HCT116 (cell line): ENCODE results near the gene ASPHD2. TPM values are rescaled to one million over a fixed set of nuclear protein-coding genes. Genes with fewer than 3 reads are reported as not detected.

ENCODE experiments used
- ATAC-seq: fragments of 200-7000 bp; cut with Tn5 transposase; 2 replicates; pipeline ENCODE4 v1.9.1; 2020; ENCODE audit warnings: mild to moderate bottlenecking, moderate library complexity
- BruUV-seq: library from RNA; stranded (reverse); fragments of 400-500 nt; replicated peaks from 2 replicates; lab custom pipeline; 2021; lab: Mats Ljungman, UMichigan
- CTCF ChIA-PET: fragments of 300-600 bp; sonication (Branson Sonifier 250); formaldehyde crosslinking; loops from one replicate; lab custom pipeline; 2021; ENCODE audit warnings: antibody characterized with exemption; lab: Charles Lee
- POLR2A ChIA-PET: fragments of 300-600, 350-600 bp; sonication (Branson Sonifier 250); formaldehyde crosslinking; loops from one replicate; lab custom pipeline; 2021; ENCODE audit warnings: antibody characterized with exemption; lab: Charles Lee
- RAD21 ChIA-PET, 2 experiments: fragments of 300-600 bp; sonication (Branson Sonifier 250); formaldehyde crosslinking; loops; one replicate each; lab custom pipeline; 2023; ENCODE audit warnings: low total read pairs in 2 of 2; ENCODE audit not compliant: uncharacterized antibody in 2 of 2, unreplicated experiment in 2 of 2, low non-redundant PET in 1 of 2; lab: Charles Lee
- DNase-seq: peaks from one replicate; pipeline ENCODE4 v3.0.0-alpha.2; 2010; ENCODE audit warnings: low read depth, low spot score
- H2AFZ ChIP-seq: fragments of 200-600 bp; shearing (Covaris generic), sonication (generic); 2 replicates; pipeline ENCODE4 v1.6.1; 2017; ENCODE audit warnings: low read depth, mixed run types, mixed read lengths, antibody characterized with exemption, low read length; ENCODE audit not compliant: poor library complexity, severe bottlenecking
- H3K27ac ChIP-seq: 2 replicates; pipeline ENCODE4 v1.5.1; 2012; ENCODE audit warnings: low read depth, low read length
- H3K27me3 ChIP-seq: fragments of 200-600 bp; sonication (generic); 2 replicates; pipeline ENCODE4 v1.6.1; 2016; ENCODE audit warnings: mixed run types, low read length, mixed read lengths; ENCODE audit not compliant: insufficient read depth
- H3K36me3 ChIP-seq, 2 experiments: fragments of 200-500 bp in 1 of 2; fragments of 200-600 bp in 1 of 2; sonication (Bioruptor generic) in 1 of 2; sonication (generic) in 1 of 2; 2 replicates each; pipeline versions ENCODE4 v1.5.1 to v1.6.1; 2014 to 2016; ENCODE audit warnings: low read length in 2 of 2, inconsistent platforms in 1 of 2, mixed read lengths in 1 of 2, mixed run types in 1 of 2; ENCODE audit not compliant: insufficient read depth in 2 of 2, control insufficient read depth in 1 of 2
- H3K4me1 ChIP-seq, 2 experiments: fragments of 200-600 bp in 1 of 2; sonication (generic) in 1 of 2; 2 replicates each; pipeline versions ENCODE4 v1.5.1 to v1.6.1; 2012 to 2017; ENCODE audit warnings: low read length in 2 of 2, inconsistent platforms in 1 of 2, mild to moderate bottlenecking in 1 of 2, mixed read lengths in 1 of 2, mixed run types in 1 of 2, moderate library complexity in 1 of 2; ENCODE audit not compliant: insufficient read depth in 2 of 2, control insufficient read depth in 1 of 2
- H3K4me2 ChIP-seq: fragments of 200-600 bp; sonication (generic); 2 replicates; pipeline ENCODE4 v1.6.1; 2017; ENCODE audit warnings: mixed run types, low read length, mixed read lengths
- H3K4me3 ChIP-seq, 2 experiments: fragments of 200-600 bp in 1 of 2; sonication (generic) in 1 of 2; replicated peaks in 1 of 2; 2 replicates each; pipeline ENCODE4 v1.5.1; 2011 to 2016; ENCODE audit warnings: low read length in 2 of 2, control low read depth in 1 of 2, low read depth in 1 of 2, mild to moderate bottlenecking in 1 of 2, mixed read lengths in 1 of 2, mixed run types in 1 of 2
- H3K79me2 ChIP-seq: fragments of 200-600 bp; sonication (generic); 2 replicates; pipeline ENCODE4 v1.6.1; 2017; ENCODE audit warnings: mild to moderate bottlenecking, mixed run types, low read length, moderate library complexity, mixed read lengths; ENCODE audit not compliant: insufficient read depth
- H3K9ac ChIP-seq: fragments of 200-600 bp; sonication (generic); 2 replicates; pipeline ENCODE4 v1.6.1; 2016; ENCODE audit warnings: low read length, mixed read lengths
- H3K9me2 ChIP-seq: fragments of 200-600 bp; sonication (generic), shearing (Covaris generic); 2 replicates; pipeline ENCODE4 v1.6.1; 2017; ENCODE audit warnings: mixed run types, mild to moderate bottlenecking, moderate library complexity; ENCODE audit not compliant: insufficient read depth
- H3K9me3 ChIP-seq, 2 experiments: fragments of 200-500 bp in 1 of 2; fragments of 200-600 bp in 1 of 2; sonication (Bioruptor generic) in 1 of 2; sonication (generic) in 1 of 2; 2 replicates each; pipeline ENCODE4 v1.6.1; 2014 to 2017; ENCODE audit warnings: low read length in 2 of 2, mixed read lengths in 2 of 2, inconsistent platforms in 1 of 2, low read depth in 1 of 2, mild to moderate bottlenecking in 1 of 2, mixed run types in 1 of 2, moderate library complexity in 1 of 2; ENCODE audit not compliant: control insufficient read depth in 1 of 2, insufficient read depth in 1 of 2
- H4K20me1 ChIP-seq: fragments of 200-600 bp; sonication (generic), shearing (Covaris generic); 2 replicates; pipeline ENCODE4 v1.6.1; 2017; ENCODE audit warnings: mixed run types, mild to moderate bottlenecking, moderate library complexity; ENCODE audit not compliant: insufficient read depth
- ELF1 ChIP-seq: IDR thresholded peaks from 2 replicates; pipeline ENCODE4 v1.6.1; 2012; ENCODE audit warnings: low read depth, borderline replicate concordance
- EZH2 ChIP-seq: fragments of 200-600 bp; sonication (generic); IDR thresholded peaks from 2 replicates; pipeline ENCODE4 v1.6.1; 2017; ENCODE audit warnings: antibody characterized with exemption, mixed run types
- EZH2phosphoT487 ChIP-seq: fragments of 200-600 bp; IDR thresholded peaks from 2 replicates; pipeline ENCODE4 v1.6.1; 2018; ENCODE audit warnings: antibody characterized with exemption, borderline replicate concordance
- RAD21 ChIP-seq: IDR thresholded peaks from 2 replicates; pipeline ENCODE4 v1.6.1; 2012; ENCODE audit warnings: low read depth, mild to moderate bottlenecking
- REST ChIP-seq: IDR thresholded peaks from 2 replicates; pipeline ENCODE4 v1.6.1; 2012; ENCODE audit warnings: low read depth
- SIN3A ChIP-seq: IDR thresholded peaks from 2 replicates; pipeline ENCODE4 v1.6.1; 2012; ENCODE audit warnings: low read depth
- SRF ChIP-seq: IDR thresholded peaks from 2 replicates; pipeline ENCODE4 v1.6.1; 2012; ENCODE audit warnings: low read depth
- TCF7L2 ChIP-seq: IDR thresholded peaks from 2 replicates; pipeline ENCODE4 v1.7.0; 2011; ENCODE audit warnings: borderline replicate concordance, inconsistent platforms; ENCODE audit not compliant: insufficient read depth, insufficient read length; ENCODE audit errors: extremely low read depth
- YY1 ChIP-seq: IDR thresholded peaks from 2 replicates; pipeline ENCODE4 v1.6.1; 2011; ENCODE audit warnings: low read length, low read depth, moderate library complexity, mild to moderate bottlenecking; ENCODE audit not compliant: insufficient replicate concordance; ENCODE audit errors: extremely low read depth
- ZFX ChIP-seq: fragments of 450-650 bp; IDR thresholded peaks from 2 replicates; pipeline ENCODE4 v1.6.1; 2017
- intact Hi-C: fragments of 100-400 bp; cut with micrococcal nuclease; formaldehyde crosslinking; loops from 2 replicates; pipeline ENCODE4 v1.10.0; 2022
- total RNA-seq: library from RNA; stranded (reverse); gene quantifications from one replicate; pipeline ENCODE4 v1.2.1, GENCODE V29; 2021; ENCODE audit not compliant: unreplicated experiment
- TF ChIP-seq, protein P1 (sequence below): IDR thresholded peaks from 2 replicates; pipeline ENCODE4 v1.6.1; 2011; ENCODE audit warnings: mild to moderate bottlenecking, low read length, moderate library complexity; ENCODE audit not compliant: insufficient replicate concordance; ENCODE audit errors: extremely low read depth
- TF ChIP-seq, protein P2 (sequence below): IDR thresholded peaks from 2 replicates; pipeline ENCODE4 v1.6.1; 2012

ASPHD2 gene
- total RNA-seq, 1 experiment from 2014 or later = 4.1 TPM

- ChIA-PET RAD21 (no interaction called here), CTCF (interaction anchor here (1.5 kb wide), 1 partner anchor 24 kb away, joined by 4 read pairs; no protein-coding TSS in a partner anchor), POLR2A (no interaction called here)
- Histone ChIP-seq H3K27ac (no peak overlapping the region), H3K36me3 (no peaks in the 10 kb centered on the region), H4K20me1 (no peaks in the 10 kb centered on the region), H3K4me1 (no peaks in the 10 kb centered on the region), H3K9me3 (no peaks in the 10 kb centered on the region), H3K9ac (no peak overlapping the region), H2AFZ (no peak overlapping the region), H3K27me3 (no peaks in the 10 kb centered on the region; the same call in 1 of the 2 replicates), H3K79me2 (no peaks in the 10 kb centered on the region), H3K9me2 (no peaks in the 10 kb centered on the region), H3K4me3 (no peak overlapping the region), H3K4me2 (no peak overlapping the region)
- DNase-seq = no peak
- no TSS peak for BruUV-seq
- ATAC-seq = no peak
- TF ChIP-seq, protein P1, sequence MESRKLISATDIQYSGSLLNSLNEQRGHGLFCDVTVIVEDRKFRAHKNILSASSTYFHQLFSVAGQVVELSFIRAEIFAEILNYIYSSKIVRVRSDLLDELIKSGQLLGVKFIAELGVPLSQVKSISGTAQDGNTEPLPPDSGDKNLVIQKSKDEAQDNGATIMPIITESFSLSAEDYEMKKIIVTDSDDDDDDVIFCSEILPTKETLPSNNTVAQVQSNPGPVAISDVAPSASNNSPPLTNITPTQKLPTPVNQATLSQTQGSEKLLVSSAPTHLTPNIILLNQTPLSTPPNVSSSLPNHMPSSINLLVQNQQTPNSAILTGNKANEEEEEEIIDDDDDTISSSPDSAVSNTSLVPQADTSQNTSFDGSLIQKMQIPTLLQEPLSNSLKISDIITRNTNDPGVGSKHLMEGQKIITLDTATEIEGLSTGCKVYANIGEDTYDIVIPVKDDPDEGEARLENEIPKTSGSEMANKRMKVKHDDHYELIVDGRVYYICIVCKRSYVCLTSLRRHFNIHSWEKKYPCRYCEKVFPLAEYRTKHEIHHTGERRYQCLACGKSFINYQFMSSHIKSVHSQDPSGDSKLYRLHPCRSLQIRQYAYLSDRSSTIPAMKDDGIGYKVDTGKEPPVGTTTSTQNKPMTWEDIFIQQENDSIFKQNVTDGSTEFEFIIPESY = no peak
- TF ChIP-seq REST = no peak
- no peak for TF ChIP-seq YY1
- TF ChIP-seq EZH2 = no peak
- TF ChIP-seq SRF = no peak
- no peak for TF ChIP-seq ELF1
- no peak for TF ChIP-seq EZH2phosphoT487
- TF ChIP-seq TCF7L2 = no peak
- no peak for TF ChIP-seq SIN3A
- no peak for TF ChIP-seq ZFX
- TF ChIP-seq, protein P2, sequence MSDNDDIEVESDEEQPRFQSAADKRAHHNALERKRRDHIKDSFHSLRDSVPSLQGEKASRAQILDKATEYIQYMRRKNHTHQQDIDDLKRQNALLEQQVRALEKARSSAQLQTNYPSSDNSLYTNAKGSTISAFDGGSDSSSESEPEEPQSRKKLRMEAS = no peak
- no peak for TF ChIP-seq RAD21
- intact Hi-C loops = no loop called here
Measured at GRCh38 chr22:26391091-26391490, 38.0 kb upstream of the ASPHD2 start.
